ENCODE data around the gene GPR137. TPM values are rescaled to one million over a fixed set of nuclear protein-coding genes. Genes with fewer than 3 reads are reported as not detected.
A peak's percentile ranks its signal among the peaks of the same experiment; 100 is the strongest.

GPR137 gene
- total RNA-seq, 1 donor from 2014 or later: 55.9 TPM

DNA sequence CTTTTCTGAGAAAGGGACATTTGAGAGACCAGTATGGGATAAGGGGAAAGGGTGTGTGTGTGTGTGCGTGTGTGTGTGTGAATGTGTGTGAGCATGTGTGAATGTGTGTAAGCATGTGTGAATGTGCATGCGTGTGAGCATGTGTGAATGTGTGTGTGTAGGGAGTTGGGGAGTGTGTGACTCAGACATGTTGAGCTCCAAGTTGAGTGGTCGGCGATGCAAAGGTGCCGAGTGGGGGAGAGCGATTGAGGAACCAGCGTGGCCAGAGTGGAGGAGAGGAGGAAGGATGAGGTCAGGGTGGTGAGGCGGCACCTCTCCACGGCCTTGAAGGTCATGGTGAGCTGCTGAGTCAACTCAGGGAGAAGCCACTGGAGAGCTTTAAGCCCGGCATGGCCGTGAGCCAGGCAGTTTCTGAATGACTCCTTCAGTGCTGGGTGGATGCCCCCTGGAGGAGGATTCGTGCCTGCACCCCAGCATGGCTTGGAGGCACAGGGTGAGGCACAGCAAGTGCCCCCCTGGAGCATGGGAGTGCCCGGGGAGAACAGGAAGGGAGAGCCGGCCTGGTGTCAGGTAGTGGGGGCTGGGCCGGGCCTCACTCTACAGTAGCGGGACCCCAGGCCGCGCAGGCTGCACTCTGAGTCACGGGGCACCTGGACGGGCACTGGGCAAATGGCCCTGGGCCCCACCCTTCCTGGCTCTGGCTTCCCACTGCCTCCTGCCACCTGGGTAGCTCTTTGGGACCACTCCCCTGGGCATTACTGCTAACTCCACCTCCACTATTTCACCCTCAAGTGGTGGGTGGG lies 46.1 kb downstream of the GPR137 start:
- H3K9me3 Mint-ChIP-seq: no peaks in the 10 kb centered on the region
- H3K4me3 Mint-ChIP-seq: no peak overlapping the region
- peak overlapping the region; percentile 15 for H3K27ac Mint-ChIP-seq (ENCODE audit: unreplicated experiment)
- H3K4me1 Mint-ChIP-seq: peaks cover 5% of the 10 kb centered on the region
- no peaks in the 10 kb centered on the region for H3K36me3 Mint-ChIP-seq (ENCODE audit: low read depth)
- no peaks in the 10 kb centered on the region for H3K27me3 Mint-ChIP-seq (ENCODE audit: low read depth)
- TF ChIP-seq CTCF (conservative IDR thresholded peaks at IDR 0.05): peak; percentile 45
- DNase-seq (ENCODE audit: low read depth, low spot score): no peak

- H3K9me3 Mint-ChIP-seq: no peaks in the 10 kb centered on the region
- no peak overlapping the region for H3K27ac Mint-ChIP-seq (ENCODE audit: unreplicated experiment)
- TF ChIP-seq CTCF (conservative IDR thresholded peaks at IDR 0.05): no peak
- H3K27me3 Mint-ChIP-seq (ENCODE audit: low read depth): no peaks in the 10 kb centered on the region
- H3K4me1 Mint-ChIP-seq: peaks cover 5% of the 10 kb centered on the region
- H3K4me3 Mint-ChIP-seq: no peak overlapping the region
- no peak for DNase-seq (ENCODE audit: low read depth, low spot score)
- no peaks in the 10 kb centered on the region for H3K36me3 Mint-ChIP-seq (ENCODE audit: low read depth)
Measured at GRCh38 chr11:64333556-64333955, 47.9 kb downstream of the GPR137 start.

DNA sequence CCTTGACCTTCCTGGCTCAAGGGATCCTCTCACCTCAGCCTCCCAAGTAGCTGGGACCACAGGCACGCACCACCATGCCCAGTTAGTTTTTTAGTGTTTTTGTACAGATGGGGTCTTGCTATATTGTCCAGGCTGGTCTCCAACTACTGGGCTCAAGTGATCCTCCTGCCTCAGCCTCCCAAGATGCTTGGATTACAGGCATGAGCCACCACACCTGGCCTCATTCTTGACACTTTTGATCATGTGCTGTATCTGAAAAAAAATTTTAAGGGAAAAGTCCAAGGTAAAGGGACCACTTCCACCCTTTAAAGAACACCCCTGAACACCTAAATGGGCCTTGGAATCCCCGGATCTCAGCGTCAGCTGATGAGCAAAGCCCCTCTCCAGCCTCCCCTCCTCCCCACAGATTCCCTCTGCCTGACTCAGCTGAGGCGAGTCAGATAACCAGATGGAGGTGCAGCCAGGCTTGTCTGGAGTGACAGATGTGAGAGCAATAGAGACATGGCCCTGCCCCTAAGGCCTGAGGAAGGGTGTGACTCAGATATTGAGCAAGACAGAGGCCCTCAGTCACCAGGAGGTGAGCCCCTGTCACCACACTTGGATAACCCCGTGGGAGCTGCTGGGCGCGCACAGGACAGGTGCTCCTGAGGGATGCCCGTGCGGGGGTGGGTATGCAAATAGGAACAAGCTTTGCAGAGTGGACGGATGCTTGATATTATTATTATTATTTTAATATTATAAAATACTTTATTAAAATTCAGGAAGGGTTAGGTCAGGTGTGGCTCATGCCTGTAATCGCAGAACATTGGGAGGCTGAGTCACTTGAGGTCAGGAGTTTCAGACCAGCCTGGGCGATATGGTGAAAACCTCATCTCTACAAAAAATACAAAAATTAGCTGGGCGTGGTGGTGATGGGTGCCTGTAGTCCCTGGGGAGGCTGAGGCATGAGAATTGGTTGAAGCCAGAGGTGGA lies 49.4 kb downstream of the GPR137 start:
- no peak overlapping the region for H3K4me3 Mint-ChIP-seq
- H3K27ac Mint-ChIP-seq (ENCODE audit: unreplicated experiment): no peak overlapping the region
- no peaks in the 10 kb centered on the region for H3K36me3 Mint-ChIP-seq (ENCODE audit: low read depth)
- peaks cover 4% of the 10 kb centered on the region for H3K27me3 Mint-ChIP-seq (ENCODE audit: low read depth)
- H3K9me3 Mint-ChIP-seq: no peaks in the 10 kb centered on the region
- TF ChIP-seq CTCF (conservative IDR thresholded peaks at IDR 0.05): no peak
- DNase-seq (ENCODE audit: low read depth, low spot score): no peak
- peaks cover 9% of the 10 kb centered on the region for H3K4me1 Mint-ChIP-seq

DNA sequence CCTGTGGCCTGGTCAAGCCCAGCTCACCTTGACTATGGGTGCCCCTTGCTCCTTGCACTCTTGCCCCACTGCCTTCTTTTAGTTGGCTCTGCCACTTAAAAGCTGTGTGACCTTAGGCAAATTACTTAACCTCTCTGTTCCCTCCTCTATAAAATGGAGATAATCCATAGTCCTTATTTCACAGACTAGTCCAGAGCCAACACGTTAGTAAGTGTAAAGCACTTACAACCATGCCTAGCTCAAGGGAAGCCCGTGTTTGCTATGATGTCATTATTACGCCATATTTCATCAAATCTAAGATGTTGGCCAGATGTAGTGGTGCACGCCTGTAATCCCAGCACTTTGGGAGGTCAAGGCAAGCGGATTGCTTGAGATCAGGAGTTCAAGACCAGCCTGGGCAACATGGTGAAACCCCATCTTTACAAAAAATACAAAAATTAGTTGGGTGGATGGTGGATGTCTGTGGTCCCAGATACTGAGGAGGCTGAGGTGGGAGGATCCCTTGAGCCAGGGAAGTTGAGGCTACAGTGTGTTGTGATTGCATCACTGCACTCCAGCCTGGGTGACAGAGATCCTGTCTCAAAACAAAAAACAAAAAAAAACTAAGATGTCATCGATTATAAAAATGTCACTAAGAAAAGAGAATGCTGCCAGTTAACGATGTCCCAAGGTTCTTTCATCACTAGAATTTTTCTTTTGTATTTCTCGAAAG lies 52.0 kb downstream of the GPR137 start:
- Mint-ChIP-seq H3K36me3 (ENCODE audit: low read depth) (no peaks in the 10 kb centered on the region), H3K27me3 (ENCODE audit: low read depth) (peaks cover 6% of the 10 kb centered on the region), H3K4me1 (peaks cover 12% of the 10 kb centered on the region), H3K4me3 (no peak overlapping the region), H3K27ac (ENCODE audit: unreplicated experiment) (no peak overlapping the region), H3K9me3 (no peaks in the 10 kb centered on the region)
- TF ChIP-seq CTCF (conservative IDR thresholded peaks at IDR 0.05): no peak
- DNase-seq (ENCODE audit: low read depth, low spot score): no peak

- no peak for TF ChIP-seq CTCF (conservative IDR thresholded peaks at IDR 0.05)
- Mint-ChIP-seq H3K36me3 (ENCODE audit: low read depth) (no peaks in the 10 kb centered on the region), H3K4me3 (no peak overlapping the region), H3K27me3 (ENCODE audit: low read depth) (peaks cover 6% of the 10 kb centered on the region), H3K27ac (ENCODE audit: unreplicated experiment) (no peak overlapping the region), H3K4me1 (peaks cover 12% of the 10 kb centered on the region), H3K9me3 (no peaks in the 10 kb centered on the region)
- DNase-seq (ENCODE audit: low read depth, low spot score): no peak
Measured at GRCh38 chr11:64338716-64339115, 53.1 kb downstream of the GPR137 start.

Data from neural crest cell (in vitro differentiated cells).